Suprapubic skin (tissue), 4 donors: Measurements from ENCODE around the gene GALNT2.

ENCODE experiments used
- POLR2A ChIP-seq, 2 donors: fragments of 450-650 bp; IDR thresholded peaks; one replicate each; pipeline ENCODE4 v1.6.1; 2017; ENCODE audit warnings: antibody characterized with exemption in 2 of 2, mild to moderate bottlenecking in 2 of 2, moderate library complexity in 2 of 2
- POLR2AphosphoS5 ChIP-seq, 3 donors: sonication (generic); formaldehyde crosslinking; IDR thresholded peaks; one replicate each; pipeline ENCODE4 v1.6.1; 2017; ENCODE audit warnings: antibody characterized with exemption in 3 of 3
- TF ChIP-seq, protein P1 (sequence below), 2 donors: fragments of 200-600 bp in 1 of 2; fragments of 450-650 bp in 1 of 2; sonication (generic) in 1 of 2; IDR thresholded peaks; one replicate each; pipeline ENCODE4 v1.5.1; 2016 to 2019; ENCODE audit warnings: antibody characterized with exemption in 2 of 2, mild to moderate bottlenecking in 1 of 2, moderate library complexity in 1 of 2

DNA sequence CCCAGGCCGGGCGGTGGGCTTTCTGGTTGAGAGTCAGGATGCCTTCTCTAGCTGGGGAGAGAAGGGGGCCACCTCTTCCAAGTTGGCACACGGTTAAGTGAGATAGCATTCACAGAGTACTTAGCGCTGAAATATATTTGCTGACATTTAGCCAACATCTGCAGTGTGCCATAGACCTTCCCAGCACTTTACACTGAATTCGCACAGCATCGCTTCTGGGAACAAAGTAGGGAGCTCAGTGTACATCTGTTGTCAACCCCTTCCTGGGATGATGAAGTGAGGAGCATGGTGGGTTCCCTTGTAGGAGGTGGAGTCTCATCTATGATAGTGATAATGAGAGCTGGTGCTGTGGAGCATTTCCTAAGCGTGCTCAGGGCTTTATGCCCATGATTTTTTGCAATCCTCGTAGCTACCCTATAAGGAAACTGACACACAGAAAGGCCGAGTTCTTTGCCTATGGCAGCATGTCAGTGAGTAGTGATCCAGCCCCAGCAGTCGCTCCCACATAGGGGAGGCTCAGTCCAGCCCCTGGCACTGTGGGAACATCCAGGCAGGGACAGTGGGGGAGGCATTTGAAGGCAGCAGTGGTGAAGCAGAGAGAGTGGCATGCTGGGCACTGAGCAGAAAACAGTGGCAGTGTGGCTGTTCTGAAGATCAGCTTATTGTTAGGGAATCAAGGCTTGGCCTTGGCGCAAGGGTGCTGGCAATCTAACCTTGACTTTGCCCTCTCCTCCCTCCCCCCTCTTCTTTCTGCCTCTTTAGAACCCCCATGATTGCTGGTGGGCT lies 182.8 kb downstream of the GALNT2 start:
- TF ChIP-seq, protein P1, sequence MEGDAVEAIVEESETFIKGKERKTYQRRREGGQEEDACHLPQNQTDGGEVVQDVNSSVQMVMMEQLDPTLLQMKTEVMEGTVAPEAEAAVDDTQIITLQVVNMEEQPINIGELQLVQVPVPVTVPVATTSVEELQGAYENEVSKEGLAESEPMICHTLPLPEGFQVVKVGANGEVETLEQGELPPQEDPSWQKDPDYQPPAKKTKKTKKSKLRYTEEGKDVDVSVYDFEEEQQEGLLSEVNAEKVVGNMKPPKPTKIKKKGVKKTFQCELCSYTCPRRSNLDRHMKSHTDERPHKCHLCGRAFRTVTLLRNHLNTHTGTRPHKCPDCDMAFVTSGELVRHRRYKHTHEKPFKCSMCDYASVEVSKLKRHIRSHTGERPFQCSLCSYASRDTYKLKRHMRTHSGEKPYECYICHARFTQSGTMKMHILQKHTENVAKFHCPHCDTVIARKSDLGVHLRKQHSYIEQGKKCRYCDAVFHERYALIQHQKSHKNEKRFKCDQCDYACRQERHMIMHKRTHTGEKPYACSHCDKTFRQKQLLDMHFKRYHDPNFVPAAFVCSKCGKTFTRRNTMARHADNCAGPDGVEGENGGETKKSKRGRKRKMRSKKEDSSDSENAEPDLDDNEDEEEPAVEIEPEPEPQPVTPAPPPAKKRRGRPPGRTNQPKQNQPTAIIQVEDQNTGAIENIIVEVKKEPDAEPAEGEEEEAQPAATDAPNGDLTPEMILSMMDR (IDR thresholded peaks at IDR 0.05) = no peak
- TF ChIP-seq POLR2A (IDR thresholded peaks at IDR 0.05) = no peak
- no peak for TF ChIP-seq POLR2AphosphoS5 (IDR thresholded peaks at IDR 0.05)
